ENCODE data around the gene CMC4. TPM values are rescaled to one million over a fixed set of nuclear protein-coding genes. Genes with fewer than 3 reads are reported as not detected.

CMC4 gene
- total RNA-seq, 1 donor from 2014 or later: 27.7 TPM

GRCh38 chrX:155056877-155057792 is 13.8 kb downstream of the CMC4 start:
- DNase-seq (ENCODE audit: missing footprints) (peak; percentile 71), ATAC-seq (peak; percentile 81)
- intact Hi-C loops (cut with DNase I): loop anchor here (2.0 kb wide), 1 partner anchor 76 kb away; no protein-coding TSS in a partner anchor

GRCh38 chrX:155056471-155056870 is 14.5 kb downstream of the CMC4 start:
- ATAC-seq (no peak), DNase-seq (ENCODE audit: missing footprints) (no peak)
- intact Hi-C loops (cut with DNase I): loop anchor here (2.0 kb wide), 1 partner anchor 76 kb away; no protein-coding TSS in a partner anchor

- ATAC-seq: no peak
- intact Hi-C loops (cut with DNase I): no loop called here
- DNase-seq (ENCODE audit: missing footprints): no peak
These were observed 15.4 kb downstream of the CMC4 start for GRCh38 chrX:155055494-155055893.

GRCh38 chrX:155054255-155054654 is 16.7 kb downstream of the CMC4 start:
- ATAC-seq: no peak
- intact Hi-C loops (cut with DNase I): no loop called here
- no peak for DNase-seq (ENCODE audit: missing footprints)

GRCh38 chrX:155053656-155054055 is 17.3 kb downstream of the CMC4 start:
- intact Hi-C loops (cut with DNase I): no loop called here
- ATAC-seq: no peak
- no peak for DNase-seq (ENCODE audit: missing footprints)

- DNase-seq (ENCODE audit: missing footprints) (no peak), ATAC-seq (no peak)
- intact Hi-C loops (cut with DNase I): no loop called here
These were observed 18.0 kb downstream of the CMC4 start for GRCh38 chrX:155052738-155053498.

GRCh38 chrX:155048977-155049619 is 21.8 kb downstream of the CMC4 start:
- no peak for ATAC-seq
- intact Hi-C loops (cut with DNase I): no loop called here
- DNase-seq (ENCODE audit: missing footprints): no peak

- DNase-seq (ENCODE audit: missing footprints): no peak
- intact Hi-C loops (cut with DNase I): no loop called here
- no peak for ATAC-seq
These were observed 24.0 kb downstream of the CMC4 start for GRCh38 chrX:155046811-155047528.

GRCh38 chrX:155046129-155046810 is 24.7 kb downstream of the CMC4 start:
- intact Hi-C loops (cut with DNase I): no loop called here
- ATAC-seq (no peak), DNase-seq (ENCODE audit: missing footprints) (no peak)

- DNase-seq (ENCODE audit: missing footprints): no peak
- ATAC-seq: no peak
- intact Hi-C loops (cut with DNase I): no loop called here
These were observed 35.2 kb downstream of the CMC4 start for GRCh38 chrX:155035688-155036087.

- ATAC-seq: no peak
- intact Hi-C loops (cut with DNase I): no loop called here
- DNase-seq (ENCODE audit: missing footprints): no peak
These were observed 39.3 kb downstream of the CMC4 start for GRCh38 chrX:155031657-155032056.

GRCh38 chrX:155028877-155029291 is 42.1 kb downstream of the CMC4 start:
- intact Hi-C loops (cut with DNase I): no loop called here
- DNase-seq (ENCODE audit: missing footprints) (no peak), ATAC-seq (no peak)

- intact Hi-C loops (cut with DNase I): no loop called here
- ATAC-seq: no peak
These were observed 42.8 kb downstream of the CMC4 start for GRCh38 chrX:155028129-155028528.

GRCh38 chrX:155027509-155028066 is 43.3 kb downstream of the CMC4 start:
- intact Hi-C loops (cut with DNase I): loop anchor here (2.0 kb wide), 1 partner anchor 43 kb away; the partner anchor contains the start of genes BRCC3, CMC4 and MTCP1
- peak; percentile 42 for ATAC-seq
- no peak for DNase-seq (ENCODE audit: missing footprints)

More at GRCh38 chrX:155028129-155028528, 42.8 kb downstream of the CMC4 start:
- no peak for DNase-seq (ENCODE audit: missing footprints)

GRCh38 chrX:155026727-155027508 is 44.0 kb downstream of the CMC4 start, which contains the start of gene FUNDC2:
Gene FUNDC2 (plus strand): TSS chrX:155026844. CDS start chrX:155026939, 95 bp downstream.
- DNase-seq (ENCODE audit: missing footprints): peak; percentile 96
- intact Hi-C loops (cut with DNase I): loop anchor here (2.0 kb wide), 1 partner anchor 44 kb away; the partner anchor contains the start of genes BRCC3, CMC4 and MTCP1
- ATAC-seq: peak; percentile 96

GRCh38 chrX:155026420-155026726 is 44.6 kb downstream of the CMC4 start:
- ATAC-seq: no peak
- intact Hi-C loops (cut with DNase I): loop anchor here (2.0 kb wide), 1 partner anchor 44 kb away; the partner anchor contains the start of genes BRCC3, CMC4 and MTCP1
- DNase-seq (ENCODE audit: missing footprints): no peak
